ENCODE results near the gene UST. TPM values are rescaled to one million over a fixed set of nuclear protein-coding genes. Genes with fewer than 3 reads are reported as not detected.
"Not testable (repeated sequence)": the region's sequence is repeated elsewhere in the genome, so short reads cannot be mapped to it uniquely, and the experiment has no call there.

UST gene
- polyA plus RNA-seq, 4 donors: 9.1 to 16.5 (median 12.4) TPM

DNA sequence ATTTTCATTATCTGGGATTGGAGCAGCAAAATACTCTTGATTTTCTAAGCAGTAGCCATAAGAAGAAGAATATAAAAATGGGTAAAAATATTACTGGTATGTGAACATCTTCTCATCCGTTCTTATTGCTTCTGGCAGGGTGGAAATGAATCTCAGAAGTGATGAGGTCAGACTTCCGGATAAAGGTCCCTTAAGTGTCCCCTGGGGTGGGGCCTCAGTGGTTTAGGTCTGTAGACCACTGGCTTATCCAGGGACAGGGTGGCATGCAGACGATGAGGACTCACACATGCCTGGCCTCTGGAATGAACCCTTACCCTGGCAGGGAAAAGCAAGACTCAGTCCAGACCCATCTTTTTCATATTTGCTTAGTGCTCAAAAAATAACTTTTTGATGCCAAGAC, 143.3 kb downstream of the UST start:
- no peak for DNase-seq (ENCODE audit: low read depth in 4 of 4, low spot score in 3 of 4)

DNA sequence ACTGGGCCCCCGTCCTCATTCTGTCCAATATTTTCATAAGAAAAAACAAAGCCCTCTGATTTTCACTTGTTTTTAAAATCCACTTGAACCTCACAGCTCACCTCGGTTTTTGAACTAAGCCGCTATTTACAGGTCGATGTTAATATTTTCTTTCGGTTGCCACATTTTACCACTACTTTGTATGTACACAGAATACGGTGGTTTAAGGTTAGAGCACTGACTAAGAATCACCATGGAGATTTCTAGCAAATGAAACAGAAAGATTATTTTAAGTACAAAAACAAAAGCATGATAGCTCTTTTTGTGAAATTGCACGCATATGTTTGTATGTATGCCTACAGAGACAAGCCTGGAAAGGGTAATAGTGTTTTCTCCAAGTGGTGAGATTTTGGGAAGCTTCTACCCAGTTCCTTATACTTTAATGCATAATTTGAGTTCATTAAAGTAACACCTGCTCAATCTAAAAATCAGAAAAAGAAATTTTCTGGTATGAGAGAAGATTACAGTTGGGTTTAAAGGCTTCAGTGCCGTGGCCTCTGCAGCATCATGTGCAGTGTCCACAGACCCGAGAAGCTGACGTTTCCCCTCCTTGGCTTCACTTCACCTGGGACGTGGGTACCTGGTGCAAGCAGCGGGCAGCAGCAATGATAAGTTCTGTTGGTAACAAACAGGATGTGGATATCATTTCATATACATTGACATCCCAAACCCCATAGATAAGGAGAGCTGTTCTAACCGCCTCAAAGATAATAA, 144.0 kb downstream of the UST start:
- DNase-seq (ENCODE audit: low read depth in 4 of 4, low spot score in 3 of 4): no peak

DNA sequence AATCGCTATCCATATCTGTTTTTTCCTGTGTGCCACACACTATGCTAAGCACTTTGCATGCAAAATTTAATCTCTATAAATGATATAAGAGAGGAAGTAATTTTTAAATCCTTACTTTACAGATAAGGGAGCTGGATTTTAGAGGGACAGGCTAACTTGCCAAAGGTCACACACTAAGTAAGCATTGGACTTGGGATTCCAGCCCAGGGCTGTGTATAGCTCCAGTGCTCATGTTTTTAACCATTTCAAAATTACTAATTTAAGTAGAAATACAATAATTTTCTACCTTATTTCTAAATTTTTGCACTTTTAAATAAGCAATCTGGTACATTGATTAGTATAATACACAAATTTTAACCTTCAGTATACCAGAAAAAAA, 144.6 kb downstream of the UST start:
- DNase-seq (ENCODE audit: low read depth in 4 of 4, low spot score in 3 of 4): no peak

DNA sequence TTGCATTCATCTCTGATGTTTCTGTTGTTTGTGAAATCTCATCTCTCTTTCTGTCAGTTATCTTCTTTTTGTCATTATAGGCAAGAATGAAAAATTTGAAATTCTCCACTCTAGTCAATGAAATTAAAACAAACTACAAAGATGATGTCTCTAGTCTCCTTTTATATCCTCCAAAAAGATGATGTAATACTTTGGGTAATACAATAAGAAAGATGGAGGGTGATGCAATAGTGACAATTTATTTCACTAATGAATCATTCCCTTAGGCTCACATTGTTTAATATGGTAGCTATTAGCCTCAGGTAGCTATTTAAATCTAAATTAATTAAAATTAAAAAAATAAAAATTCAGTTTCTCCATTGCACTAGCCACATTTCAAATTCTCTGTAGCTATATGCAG, 145.4 kb downstream of the UST start:
- DNase-seq (ENCODE audit: low read depth in 4 of 4, low spot score in 3 of 4): no peak

DNA sequence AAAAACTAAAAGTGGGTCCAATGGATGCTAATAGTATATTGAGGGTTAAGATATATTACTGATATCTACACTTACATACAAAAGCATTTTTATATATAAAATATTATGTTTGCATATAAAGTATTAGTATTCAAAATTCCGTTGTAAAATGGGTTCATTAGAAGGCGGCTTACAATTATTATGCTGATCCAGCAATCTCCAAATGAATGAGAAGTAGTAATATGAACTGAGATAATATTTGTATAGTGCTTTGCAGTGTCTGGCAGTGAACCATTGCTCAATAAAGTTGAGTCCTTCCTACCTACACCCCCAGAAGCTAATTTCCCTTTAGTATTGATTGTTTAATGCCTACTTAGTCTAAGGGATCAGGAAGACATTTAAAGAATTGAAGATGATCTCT, 146.2 kb downstream of the UST start:
- no peak for DNase-seq (ENCODE audit: low read depth in 4 of 4, low spot score in 3 of 4)

DNA sequence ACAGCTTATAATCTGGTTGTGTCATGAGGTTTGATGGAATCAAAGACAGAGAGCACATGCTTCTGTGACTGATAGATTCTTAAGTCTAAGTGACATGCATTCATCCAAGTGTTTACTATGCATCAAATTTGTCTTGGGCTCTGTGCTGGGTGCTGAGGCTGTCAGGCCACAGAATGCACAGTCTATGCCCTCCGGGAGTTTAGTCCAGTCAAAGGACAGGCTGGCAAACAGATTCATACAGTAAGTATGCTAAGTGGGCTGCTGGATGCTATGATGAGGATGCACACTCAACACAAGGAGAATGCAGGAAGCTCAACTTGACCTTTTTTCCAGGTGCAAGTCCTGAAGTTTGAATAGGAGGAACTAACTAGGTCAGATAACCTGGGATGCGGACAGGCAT, 146.7 kb downstream of the UST start:
- no peak for DNase-seq (ENCODE audit: low read depth in 4 of 4, low spot score in 3 of 4)

DNA sequence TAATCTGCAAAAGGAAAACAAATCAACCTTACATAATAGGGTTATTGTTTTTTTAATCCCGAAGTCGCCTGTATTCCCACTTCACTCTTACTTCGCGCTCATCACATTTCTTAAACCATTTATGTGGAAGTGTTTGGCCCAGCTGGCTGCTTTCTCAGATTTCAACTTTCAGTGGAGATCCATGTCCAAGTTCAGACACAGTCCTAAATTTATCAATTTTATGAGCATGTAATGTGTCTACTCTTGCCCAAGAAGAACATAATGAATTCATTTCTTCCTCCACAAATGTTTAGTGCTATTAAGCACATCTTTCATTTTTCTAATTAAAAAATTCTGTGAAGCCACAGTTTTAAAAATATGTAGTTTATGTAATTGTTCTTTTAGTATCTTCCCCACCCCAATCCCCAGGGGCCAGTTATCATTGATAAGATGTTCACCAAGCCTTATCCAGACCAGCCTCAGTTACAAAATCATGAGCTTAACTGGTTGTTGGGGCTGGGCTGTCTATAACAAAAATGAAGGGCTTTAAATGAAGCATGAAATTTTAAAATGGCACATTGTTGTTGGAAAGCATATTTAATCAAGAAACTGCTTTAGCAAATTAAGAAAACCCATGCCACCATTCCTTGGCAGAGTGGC, 151.7 kb downstream of the UST start:
- DNase-seq (ENCODE audit: low read depth in 4 of 4, low spot score in 3 of 4): peak; percentile 36 to 62 (median 42)

DNA sequence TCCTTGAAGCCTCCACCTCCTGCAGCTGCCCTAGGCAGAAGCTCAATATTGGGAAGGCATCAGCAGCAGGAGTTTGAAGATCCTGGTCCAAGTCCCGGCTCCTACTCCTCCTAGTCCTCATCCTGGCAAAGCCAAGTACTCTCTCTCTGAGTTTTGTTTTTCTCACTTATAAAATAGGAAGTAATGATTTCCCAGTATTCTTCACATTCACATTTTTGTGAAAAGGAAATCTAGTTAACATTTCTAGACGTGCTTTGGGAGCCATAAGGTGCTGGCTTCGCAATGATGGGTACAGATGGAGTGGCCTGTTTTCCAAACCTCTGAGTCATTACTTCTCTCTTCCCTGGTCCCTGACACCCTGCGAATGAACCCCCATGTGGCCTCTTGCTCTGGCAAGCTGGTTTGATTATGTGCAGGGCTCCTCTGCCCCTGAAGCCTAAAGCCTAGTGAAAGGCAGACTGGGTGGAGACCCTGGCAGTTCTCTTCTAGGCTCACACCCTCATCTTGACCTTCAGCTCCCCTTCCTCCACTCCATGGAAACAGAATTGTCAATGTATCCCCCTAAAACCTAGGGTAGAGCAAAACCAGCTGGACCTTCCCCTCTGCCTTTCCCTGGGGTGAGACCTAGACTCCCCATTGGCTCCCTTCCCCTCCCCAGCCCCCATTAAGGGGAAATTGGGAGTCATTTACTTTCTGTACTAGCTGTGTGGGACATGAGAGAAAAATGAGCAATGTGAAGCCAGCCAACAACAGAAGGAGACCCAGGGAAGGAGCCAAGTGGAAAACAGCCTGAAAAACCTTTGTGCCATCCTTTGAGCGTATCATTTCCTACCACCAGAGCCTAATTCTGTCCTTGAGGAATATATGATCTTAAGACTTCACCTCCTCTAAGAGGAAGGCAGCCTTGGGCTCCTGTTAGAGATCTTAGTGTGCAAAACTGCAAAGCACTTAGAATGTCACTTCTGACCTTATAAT, 158.4 kb downstream of the UST start:
- no peak for DNase-seq (ENCODE audit: low read depth in 4 of 4, low spot score in 3 of 4)

DNA sequence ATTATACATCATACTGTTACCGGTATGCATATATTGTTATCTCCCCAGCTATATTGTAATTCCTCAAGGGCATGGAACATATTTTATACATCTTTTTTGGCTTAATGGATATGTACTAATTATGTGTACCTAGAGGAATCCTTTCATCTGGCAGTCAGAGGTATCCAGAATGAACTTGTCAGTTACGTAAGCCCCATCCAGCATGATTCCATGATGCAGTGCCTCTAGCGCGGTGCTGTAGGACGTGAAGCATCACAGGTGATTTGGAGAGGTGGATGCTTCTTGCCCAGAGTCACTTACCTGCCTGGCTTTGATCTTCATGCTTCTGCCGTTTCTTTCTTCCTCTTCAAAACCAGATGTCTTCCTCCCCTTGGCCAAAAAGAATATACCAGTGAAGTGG, 159.1 kb downstream of the UST start:
- DNase-seq (ENCODE audit: low read depth in 4 of 4, low spot score in 3 of 4): no peak

DNA sequence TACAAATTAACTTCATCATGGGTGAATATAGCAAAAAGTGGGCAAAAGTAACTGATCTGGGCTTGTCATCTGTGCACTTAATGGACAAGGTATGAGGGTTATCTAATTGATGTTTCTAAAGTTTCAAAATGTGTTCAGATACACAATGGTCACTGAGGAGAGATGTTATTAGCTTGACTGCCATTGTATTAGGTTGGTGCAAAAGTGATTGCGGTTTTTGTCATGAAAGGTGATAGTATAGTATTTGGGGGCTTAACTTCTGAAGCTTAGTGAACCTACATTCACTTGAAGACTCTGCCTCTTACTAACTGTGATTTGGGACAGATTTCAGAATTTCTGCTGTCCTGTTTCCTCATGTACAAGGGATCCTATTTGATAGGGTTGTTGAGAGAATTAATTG, 159.6 kb downstream of the UST start:
- DNase-seq (ENCODE audit: low read depth in 4 of 4, low spot score in 3 of 4): no peak

DNA sequence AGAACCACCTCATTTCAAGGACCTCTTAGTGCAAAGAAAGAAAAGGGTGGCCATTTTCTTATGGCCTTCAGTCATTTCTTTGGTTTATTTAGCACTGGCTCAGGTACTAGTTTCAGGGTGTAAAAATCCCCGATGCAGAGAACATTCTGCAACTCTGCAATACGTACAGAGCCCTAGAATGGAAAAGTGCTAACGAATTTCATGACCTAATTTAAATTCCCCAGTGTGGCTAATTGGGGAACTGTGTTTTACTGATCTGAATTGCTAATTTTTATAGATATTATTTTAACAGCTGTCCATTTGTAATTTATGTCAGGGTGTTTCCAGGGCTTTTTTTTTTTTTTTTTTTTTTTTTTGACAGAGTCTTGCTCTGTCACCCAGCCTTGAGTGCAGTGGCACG, 160.7 kb downstream of the UST start:
- DNase-seq (ENCODE audit: low read depth in 4 of 4, low spot score in 3 of 4): no peak

DNA sequence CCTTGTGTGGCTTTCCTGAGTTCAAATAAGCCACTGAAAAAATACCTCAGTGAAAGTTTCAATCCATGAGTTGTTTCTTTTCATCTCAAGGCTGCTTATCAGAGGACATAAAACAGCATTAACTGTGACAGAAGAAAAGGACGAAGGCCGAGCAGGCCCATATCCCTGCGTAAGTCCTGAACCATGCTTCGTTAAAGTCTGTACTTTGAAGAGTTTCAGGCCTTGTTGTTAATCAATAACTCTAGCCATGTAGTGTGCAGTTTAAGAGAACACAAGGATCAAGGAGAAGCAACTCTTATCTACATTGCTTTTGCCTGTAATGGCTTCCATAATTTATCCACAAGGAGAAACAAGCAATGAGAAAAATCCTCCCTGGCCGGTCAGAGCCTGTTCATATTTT, 165.4 kb downstream of the UST start:
- no peak for DNase-seq (ENCODE audit: low read depth in 4 of 4, low spot score in 3 of 4)

DNA sequence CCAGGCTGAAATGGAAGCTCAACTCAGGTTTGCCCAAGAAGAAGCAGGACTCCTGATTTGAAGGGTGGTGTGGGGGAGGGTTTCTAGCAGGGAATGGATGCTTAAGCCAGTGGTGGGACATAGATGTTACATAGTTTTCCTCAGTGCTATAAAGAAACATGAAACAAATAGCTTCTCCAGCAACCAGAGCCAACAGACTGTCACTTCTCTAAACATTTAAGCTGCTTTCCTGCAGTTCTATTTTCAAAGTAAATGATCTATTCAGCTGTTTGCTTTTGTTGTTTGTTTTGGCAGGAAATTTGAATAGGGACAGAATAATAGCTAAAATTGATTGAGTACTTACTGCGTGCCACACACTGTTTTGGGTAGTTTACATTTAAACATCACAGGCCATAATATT, 169.0 kb downstream of the UST start:
- peak in 1 of 4 donors; percentile 30 for DNase-seq (ENCODE audit: low read depth in 4 of 4, low spot score in 3 of 4)

DNA sequence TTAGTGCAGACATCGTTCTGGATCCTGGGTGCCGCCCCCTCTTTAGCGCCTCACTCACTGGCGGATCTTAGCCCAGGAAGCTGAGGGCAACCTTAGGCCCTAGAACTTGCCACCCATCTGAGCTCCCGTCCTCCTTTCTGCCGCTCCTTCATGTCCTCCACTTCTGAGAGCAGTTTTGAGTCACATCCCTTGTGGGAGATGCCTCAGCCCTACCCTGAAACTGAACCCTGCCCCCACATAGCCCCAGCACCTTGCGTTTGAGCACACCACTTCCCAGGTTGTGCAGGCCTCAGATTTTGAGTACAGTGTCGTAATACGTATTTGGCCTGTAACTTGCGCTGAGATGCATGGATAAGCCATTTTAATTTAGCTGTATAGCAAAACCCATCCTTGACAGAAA, 169.7 kb downstream of the UST start:
- not testable (repeated sequence) for DNase-seq (ENCODE audit: low read depth in 4 of 4, low spot score in 3 of 4)

DNA sequence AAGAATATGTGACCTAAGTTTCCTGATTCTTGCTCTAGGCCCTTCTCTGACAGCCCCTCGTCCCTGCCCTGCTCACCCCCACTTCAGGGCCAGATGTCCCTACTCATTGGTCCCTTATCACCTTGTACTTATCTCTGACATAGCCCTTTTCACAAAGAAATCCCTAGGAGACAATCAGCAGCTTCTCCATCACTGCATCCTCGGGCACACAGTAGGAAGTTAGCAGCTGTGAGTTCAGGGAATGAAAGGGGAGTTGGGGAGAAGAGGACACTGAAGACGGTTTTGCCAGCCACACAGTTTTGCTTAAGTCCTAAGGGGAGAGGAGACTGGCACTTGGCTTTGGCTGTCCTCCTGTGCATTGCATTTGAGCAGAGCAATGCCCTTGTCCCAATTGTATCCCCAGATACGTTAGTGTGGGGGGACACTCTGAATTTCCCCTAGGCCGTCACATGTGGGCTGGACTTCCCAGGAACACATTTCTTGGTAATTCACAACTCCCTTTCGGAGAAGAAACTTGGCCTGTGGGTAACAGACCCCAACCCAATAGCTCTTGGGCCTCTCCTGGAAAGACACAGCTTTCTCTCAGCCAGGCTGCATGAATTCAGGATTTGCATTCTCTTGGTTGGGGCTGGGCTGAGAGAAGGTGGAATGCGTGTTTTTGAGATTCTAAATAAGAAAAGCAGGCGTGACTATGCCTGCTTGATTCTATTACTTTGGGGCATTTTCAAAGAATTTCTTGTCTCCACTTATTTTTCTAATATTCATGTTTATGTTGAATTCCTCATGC, 177.6 kb downstream of the UST start:
- no peak for DNase-seq (ENCODE audit: low read depth in 4 of 4, low spot score in 3 of 4)

DNA sequence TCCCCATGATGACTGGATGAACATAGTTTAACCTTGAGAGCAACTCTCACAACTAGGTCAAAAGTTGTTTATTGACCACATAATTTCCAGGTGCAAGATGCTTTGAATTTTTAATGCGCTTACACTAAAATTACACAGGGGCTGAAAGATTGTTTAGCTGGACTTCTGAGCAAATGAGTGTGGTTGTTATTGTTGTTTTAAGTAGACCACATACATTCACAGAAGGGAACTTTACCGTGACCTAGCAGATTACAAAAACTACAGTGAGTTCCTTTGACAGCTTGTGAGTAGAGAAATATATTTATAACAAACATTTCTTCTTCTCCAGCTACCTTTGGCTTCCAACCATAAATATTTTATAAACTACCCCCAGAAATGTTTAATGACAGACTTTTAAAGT, 178.9 kb downstream of the UST start:
- DNase-seq (ENCODE audit: low read depth in 4 of 4, low spot score in 3 of 4): no peak

DNA sequence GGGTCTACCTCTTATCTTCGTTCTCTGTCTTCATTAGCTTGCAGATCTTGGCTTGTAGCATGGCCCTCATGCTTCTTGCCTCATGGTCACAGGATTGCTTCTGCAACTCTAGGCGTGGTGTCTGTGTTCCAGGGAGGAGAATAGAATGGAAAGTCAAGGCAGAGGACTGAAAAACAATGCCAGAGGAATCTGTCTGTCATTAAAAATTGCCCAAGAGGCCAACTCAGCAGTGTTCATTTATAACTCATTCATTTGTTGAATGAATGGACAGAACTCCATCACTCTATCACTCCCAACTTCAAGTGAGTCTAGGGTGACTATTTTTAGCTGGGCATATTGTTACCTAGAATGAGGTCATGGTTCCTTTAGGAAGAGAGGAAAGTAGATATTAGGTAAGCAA, 179.6 kb downstream of the UST start:
- no peak for DNase-seq (ENCODE audit: low read depth in 4 of 4, low spot score in 3 of 4)

DNA sequence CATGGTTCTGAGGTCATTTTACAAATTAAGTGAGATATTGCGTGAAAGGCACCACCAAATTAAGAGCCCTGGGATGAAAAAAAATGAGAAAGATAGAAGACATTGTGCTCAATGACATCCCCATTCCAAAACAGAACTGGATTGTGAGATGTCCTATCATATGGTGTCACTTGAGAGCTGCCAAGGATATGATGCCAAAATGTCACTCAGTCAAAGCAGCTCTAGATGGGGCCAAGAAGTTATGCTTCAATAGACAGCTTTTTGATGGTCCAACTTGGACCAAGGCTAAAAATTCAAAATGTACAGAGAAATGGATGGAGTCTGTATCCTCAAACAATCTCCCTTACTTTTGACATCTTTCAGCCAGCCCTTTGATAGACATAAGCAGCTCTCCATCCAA, 180.8 kb downstream of the UST start:
- DNase-seq (ENCODE audit: low read depth in 4 of 4, low spot score in 3 of 4): no peak

DNA sequence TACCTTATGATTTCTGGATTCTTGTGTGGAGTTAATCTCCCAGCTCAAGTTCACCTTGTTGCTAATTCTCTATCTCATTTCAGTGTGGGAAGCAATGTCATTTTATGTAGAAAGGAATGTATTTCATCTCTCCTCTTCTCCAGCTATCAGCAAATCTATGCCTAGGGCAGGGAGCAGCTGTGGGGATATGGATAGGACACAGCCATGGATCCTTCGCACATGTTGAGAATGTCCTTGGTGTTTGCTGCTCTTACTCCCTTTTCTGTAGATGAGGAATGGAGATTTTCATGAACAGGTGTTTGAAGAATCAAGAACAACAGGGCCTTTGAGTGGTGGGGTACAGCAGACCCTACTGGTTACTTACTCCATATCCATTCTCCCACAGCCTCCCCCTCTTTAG, 182.0 kb downstream of the UST start:
- DNase-seq (ENCODE audit: low read depth in 4 of 4, low spot score in 3 of 4): no peak

DNA sequence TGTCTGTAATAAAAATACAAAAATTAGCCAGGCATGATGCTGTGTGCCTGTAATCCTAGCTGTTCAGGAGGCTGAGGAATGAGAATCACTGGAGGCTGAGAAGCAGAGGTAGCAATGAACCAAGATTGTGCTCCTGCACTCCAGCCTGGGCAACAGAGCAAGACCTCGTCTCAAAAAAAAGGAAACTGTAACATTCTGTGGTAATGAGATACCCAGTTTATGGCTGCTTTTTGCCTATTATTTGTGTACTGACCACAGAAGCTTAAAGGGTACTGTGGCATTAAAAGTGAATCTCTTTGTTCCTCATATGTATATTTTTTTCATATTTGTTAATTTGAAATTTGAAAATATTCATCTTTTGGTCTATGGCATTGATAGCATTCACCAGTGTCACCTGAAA, 185.4 kb downstream of the UST start:
- DNase-seq (ENCODE audit: low read depth in 4 of 4, low spot score in 3 of 4): no peak

DNA sequence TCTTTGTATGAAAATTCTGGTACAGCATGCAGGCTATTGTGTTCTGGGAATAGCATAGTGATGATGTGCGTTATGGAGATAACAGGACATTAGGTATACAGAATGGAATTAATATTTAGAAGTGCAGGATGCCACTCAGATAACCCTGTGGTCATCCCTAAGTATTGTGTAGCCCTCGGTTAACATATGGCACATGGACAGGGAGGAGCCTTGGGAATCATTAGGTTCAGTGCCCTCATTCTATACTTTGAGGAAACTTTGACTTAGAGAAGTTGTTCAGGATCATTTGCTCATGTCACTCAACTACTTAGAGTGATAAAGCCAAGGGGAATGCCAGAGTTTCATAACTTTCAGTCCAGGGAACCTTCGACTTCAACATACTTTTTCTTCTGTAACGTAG, 185.9 kb downstream of the UST start:
- DNase-seq (ENCODE audit: low read depth in 4 of 4, low spot score in 3 of 4): no peak
